ENCODE results near the gene NPL.

NPL gene

GRCh38 chr1:182789138-182790076 lies at the start of gene NPL:
Gene NPL, plus strand, starts transcription at chr1:182789773. Its CDS starts 4,599 bp downstream, at chr1:182794372.
- ATAC-seq (ENCODE audit: low read depth) = peak; percentile 93
- H3K4me1 Mint-ChIP-seq = peaks cover 4% of the 10 kb centered on the region
- peak within 1 kb of the TSS; percentile 39 for H3K27ac Mint-ChIP-seq
- DNase-seq (ENCODE audit: low spot score in 2 of 2) = peak; percentile 72 to 85
- no peaks in the 10 kb centered on the region for H3K27me3 Mint-ChIP-seq
- H3K36me3 Mint-ChIP-seq = no peaks in the 10 kb centered on the region
- H3K9me3 Mint-ChIP-seq = no peaks in the 10 kb centered on the region
- H3K4me3 Mint-ChIP-seq = peak within 1 kb of the TSS; percentile 97

GRCh38 chr1:182740120-182740519 lies 49.5 kb upstream of the NPL start:
- DNase-seq (ENCODE audit: low spot score in 2 of 2) (no peak), ATAC-seq (ENCODE audit: low read depth) (no peak)
- peaks cover 2% of the 10 kb centered on the region for H3K27me3 Mint-ChIP-seq
- H3K9me3 Mint-ChIP-seq = no peaks in the 10 kb centered on the region
- no peaks in the 10 kb centered on the region for H3K4me1 Mint-ChIP-seq
- no peak overlapping the region for H3K27ac Mint-ChIP-seq
- H3K4me3 Mint-ChIP-seq = no peak overlapping the region
- H3K36me3 Mint-ChIP-seq = no peaks in the 10 kb centered on the region

GRCh38 chr1:182742780-182743179 lies 46.8 kb upstream of the NPL start:
- Mint-ChIP-seq H3K27me3 (peaks cover 2% of the 10 kb centered on the region), H3K9me3 (no peaks in the 10 kb centered on the region), H3K4me3 (no peak overlapping the region), H3K4me1 (no peaks in the 10 kb centered on the region), H3K36me3 (no peaks in the 10 kb centered on the region), H3K27ac (no peak overlapping the region)
- no peak for ATAC-seq (ENCODE audit: low read depth)
- DNase-seq (ENCODE audit: low spot score in 2 of 2) = no peak

- Mint-ChIP-seq H3K9me3 (no peaks in the 10 kb centered on the region), H3K36me3 (no peaks in the 10 kb centered on the region), H3K4me1 (no peaks in the 10 kb centered on the region), H3K27ac (no peak overlapping the region), H3K27me3 (peaks cover 2% of the 10 kb centered on the region), H3K4me3 (no peak overlapping the region)
- DNase-seq (ENCODE audit: low spot score in 2 of 2) = no peak
- no peak for ATAC-seq (ENCODE audit: low read depth)
Observed at GRCh38 chr1:182752077-182752988, 37.2 kb upstream of the NPL start.

GRCh38 chr1:182754087-182754486 lies 35.5 kb upstream of the NPL start:
- H3K4me1 Mint-ChIP-seq = no peaks in the 10 kb centered on the region
- peaks cover 2% of the 10 kb centered on the region for H3K27me3 Mint-ChIP-seq
- H3K9me3 Mint-ChIP-seq = no peaks in the 10 kb centered on the region
- DNase-seq (ENCODE audit: low spot score in 2 of 2) = no peak
- no peak overlapping the region for H3K27ac Mint-ChIP-seq
- H3K4me3 Mint-ChIP-seq = no peak overlapping the region
- no peaks in the 10 kb centered on the region for H3K36me3 Mint-ChIP-seq
- ATAC-seq (ENCODE audit: low read depth) = no peak

GRCh38 chr1:182754543-182755314 lies 34.8 kb upstream of the NPL start:
- no peaks in the 10 kb centered on the region for H3K9me3 Mint-ChIP-seq

GRCh38 chr1:182755632-182756031 lies 33.9 kb upstream of the NPL start:
- no peaks in the 10 kb centered on the region for H3K9me3 Mint-ChIP-seq
- H3K27ac Mint-ChIP-seq = no peak overlapping the region

More at GRCh38 chr1:182754543-182755314, 34.8 kb upstream of the NPL start:
- H3K4me1 Mint-ChIP-seq = no peaks in the 10 kb centered on the region
- H3K27ac Mint-ChIP-seq = no peak overlapping the region
- no peak overlapping the region for H3K4me3 Mint-ChIP-seq
- ATAC-seq (ENCODE audit: low read depth) (no peak), DNase-seq (ENCODE audit: low spot score in 2 of 2) (no peak)
- peaks cover 2% of the 10 kb centered on the region for H3K27me3 Mint-ChIP-seq
- H3K36me3 Mint-ChIP-seq = no peaks in the 10 kb centered on the region

GRCh38 chr1:182756423-182756822 lies 33.1 kb upstream of the NPL start:
- Mint-ChIP-seq H3K4me3 (no peak overlapping the region), H3K27ac (no peak overlapping the region), H3K4me1 (peaks cover 3% of the 10 kb centered on the region), H3K9me3 (no peaks in the 10 kb centered on the region), H3K27me3 (peaks cover 2% of the 10 kb centered on the region), H3K36me3 (no peaks in the 10 kb centered on the region)
- ATAC-seq (ENCODE audit: low read depth) = no peak
- no peak for DNase-seq (ENCODE audit: low spot score in 2 of 2)

More at GRCh38 chr1:182755632-182756031, 33.9 kb upstream of the NPL start:
- no peaks in the 10 kb centered on the region for H3K4me1 Mint-ChIP-seq
- H3K27me3 Mint-ChIP-seq = peaks cover 2% of the 10 kb centered on the region
- no peak overlapping the region for H3K4me3 Mint-ChIP-seq
- no peaks in the 10 kb centered on the region for H3K36me3 Mint-ChIP-seq
- ATAC-seq (ENCODE audit: low read depth) = no peak
- no peak for DNase-seq (ENCODE audit: low spot score in 2 of 2)

- H3K9me3 Mint-ChIP-seq = peaks cover 5% of the 10 kb centered on the region
- no peak for ATAC-seq (ENCODE audit: low read depth)
- peaks cover 3% of the 10 kb centered on the region for H3K27me3 Mint-ChIP-seq
- no peak for DNase-seq (ENCODE audit: low spot score in 2 of 2)
- H3K4me3 Mint-ChIP-seq = no peak overlapping the region
- H3K4me1 Mint-ChIP-seq = peaks cover 3% of the 10 kb centered on the region
- H3K27ac Mint-ChIP-seq = no peak overlapping the region
- H3K36me3 Mint-ChIP-seq = peaks cover 4% of the 10 kb centered on the region
Observed at GRCh38 chr1:182761396-182762395, 27.9 kb upstream of the NPL start.

- DNase-seq (ENCODE audit: low spot score in 2 of 2) = no peak
- Mint-ChIP-seq H3K4me3 (no peak overlapping the region), H3K27me3 (peaks cover 3% of the 10 kb centered on the region), H3K4me1 (peaks cover 3% of the 10 kb centered on the region), H3K27ac (no peak overlapping the region), H3K9me3 (peaks cover 5% of the 10 kb centered on the region), H3K36me3 (peaks cover 4% of the 10 kb centered on the region)
- no peak for ATAC-seq (ENCODE audit: low read depth)
Observed at GRCh38 chr1:182762536-182762935, 27.0 kb upstream of the NPL start.

GRCh38 chr1:182764029-182764727 lies 25.4 kb upstream of the NPL start:
- no peak for DNase-seq (ENCODE audit: low spot score in 2 of 2)
- Mint-ChIP-seq H3K27me3 (peaks cover 5% of the 10 kb centered on the region), H3K27ac (no peak overlapping the region), H3K4me3 (no peak overlapping the region), H3K4me1 (peaks cover 3% of the 10 kb centered on the region), H3K36me3 (peaks cover 4% of the 10 kb centered on the region), H3K9me3 (peaks cover 5% of the 10 kb centered on the region)
- no peak for ATAC-seq (ENCODE audit: low read depth)

- no peak overlapping the region for H3K4me3 Mint-ChIP-seq
- H3K9me3 Mint-ChIP-seq = peaks cover 5% of the 10 kb centered on the region
- no peak overlapping the region for H3K27ac Mint-ChIP-seq
- no peak for ATAC-seq (ENCODE audit: low read depth)
- H3K4me1 Mint-ChIP-seq = peaks cover 3% of the 10 kb centered on the region
- no peak for DNase-seq (ENCODE audit: low spot score in 2 of 2)
- peaks cover 8% of the 10 kb centered on the region for H3K27me3 Mint-ChIP-seq
- peaks cover 4% of the 10 kb centered on the region for H3K36me3 Mint-ChIP-seq
Observed at GRCh38 chr1:182765391-182765790, 24.2 kb upstream of the NPL start.

Data from memory B cell (primary cell).